ENCODE measurements around the gene YLPM1. TPM values are rescaled to one million over a fixed set of nuclear protein-coding genes. Genes with fewer than 3 reads are reported as not detected.
A peak's percentile ranks its signal among the peaks of the same experiment; 100 is the strongest.

Gene YLPM1
- total and polyA plus RNA-seq, 12 donors, result 8.4 to 45.9 (median 36.3) TPM

- intact Hi-C loops (cut with DNase I), result no loop called here
- TF ChIP-seq CTCF (IDR thresholded peaks at IDR 0.05), result no peak
- ATAC-seq (no peak), DNase-seq (no peak)
- WGBS, 2 donors, result 93 to 95% methylated on average over 2 of the region's 2 CpGs
- peaks cover 0 to 74% (median 10%) of the 10 kb centered on the region in 9 donors for H3K36me3 ChIP-seq
- no peaks in the 10 kb centered on the region for H3K27me3 ChIP-seq
- peaks cover 0 to 33% (median 11%) of the 10 kb centered on the region in 9 donors for H3K4me1 ChIP-seq
- H3K4me3 ChIP-seq, result no peak overlapping the region
- peaks cover 0 to 8% (median 0%) of the 10 kb centered on the region in 11 donors for H3K9me3 ChIP-seq
- H3K27ac ChIP-seq, result no peak overlapping the region
These were observed 23.7 kb downstream of the YLPM1 start for GRCh38 chr14:74786796-74787315.

- 50 to 52% methylated on average over 7 of the region's 7 CpGs for WGBS, 2 donors
- peak overlapping the region in 7 of 10 donors; percentile 0 to 55 (median 26) for H3K27ac ChIP-seq
- H3K4me1 ChIP-seq, result peaks cover 7 to 31% (median 28%) of the 10 kb centered on the region in 9 donors
- no peak for DNase-seq
- peak in 4 of 8 donors; percentile 27 to 64 (median 45) for ATAC-seq
- no peaks in the 10 kb centered on the region for H3K27me3 ChIP-seq
- H3K4me3 ChIP-seq, result peak overlapping the region in 1 of 10 donors; percentile 3
- peaks cover 0 to 8% (median 0%) of the 10 kb centered on the region in 11 donors for H3K9me3 ChIP-seq
- no peak for TF ChIP-seq CTCF (IDR thresholded peaks at IDR 0.05)
- H3K36me3 ChIP-seq, result peaks cover 0 to 40% (median 0%) of the 10 kb centered on the region in 9 donors
- intact Hi-C loops (cut with DNase I), result loop anchor here in 4 of 10 donors (10.0 kb wide), 3 partner anchors 178 to 428 kb away; partner anchors contain the start of gene LTBP2 (in 3 of the 4)
These were observed 29.3 kb downstream of the YLPM1 start for GRCh38 chr14:74792249-74793039.

DNA sequence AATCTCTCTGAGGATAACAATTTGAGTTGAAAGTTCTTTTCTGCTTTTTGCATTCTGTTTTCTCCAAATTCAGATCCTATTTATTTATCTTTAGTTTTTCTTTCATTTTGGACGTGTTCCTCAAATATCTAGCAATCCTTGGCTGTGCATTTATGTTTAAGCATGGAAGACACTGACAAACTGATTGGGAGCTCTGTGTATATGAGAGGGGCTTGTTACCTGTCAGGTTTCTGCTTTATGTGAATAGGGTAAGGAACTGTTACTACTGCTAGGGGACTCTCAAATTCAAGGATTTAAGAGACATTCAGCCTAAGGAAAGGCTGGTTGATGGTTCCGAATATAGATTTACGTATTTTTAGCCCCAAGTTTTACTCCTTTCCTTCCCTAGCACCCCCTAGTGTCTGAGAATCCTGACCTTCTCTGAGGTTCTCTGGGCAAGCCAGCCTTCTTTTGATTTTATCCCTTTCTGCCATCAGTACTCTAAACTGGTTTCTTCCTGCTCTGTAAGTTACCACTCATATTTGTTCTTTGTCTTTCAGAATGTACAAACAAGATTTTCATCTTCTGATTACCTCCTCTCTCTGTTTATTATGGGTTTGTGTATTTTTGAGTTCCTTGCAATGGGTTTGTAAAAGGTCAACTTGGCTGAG, 30.5 kb downstream of the YLPM1 start:
- WGBS, 2 donors, result 42 to 66% methylated on average over 3 of the region's 3 CpGs

More for the DNA sequence above, 30.5 kb downstream of the YLPM1 start:
- no peaks in the 10 kb centered on the region for H3K27me3 ChIP-seq
- no peak for ATAC-seq
- peak in 6 of 9 donors; percentile 23 to 46 (median 36) for TF ChIP-seq CTCF (IDR thresholded peaks at IDR 0.05)
- peaks cover 7 to 31% (median 28%) of the 10 kb centered on the region in 9 donors for H3K4me1 ChIP-seq
- H3K4me3 ChIP-seq, result no peak overlapping the region
- H3K27ac ChIP-seq, result peak overlapping the region in 4 of 10 donors; percentile 24 to 55 (median 36)
- intact Hi-C loops (cut with DNase I), result loop anchor here in 4 of 10 donors (10.0 kb wide), 3 partner anchors 179 to 429 kb away; partner anchors contain the start of gene LTBP2 (in 3 of the 4)
- peaks cover 0 to 40% (median 7%) of the 10 kb centered on the region in 9 donors for H3K36me3 ChIP-seq
- no peak for DNase-seq
- peaks cover 0 to 8% (median 0%) of the 10 kb centered on the region in 11 donors for H3K9me3 ChIP-seq

Measured in heart right ventricle (tissue), 16 donors.